ENCODE results near the gene RDH8. TPM values are rescaled to one million over a fixed set of nuclear protein-coding genes. Genes with fewer than 3 reads are reported as not detected.

RDH8 gene
- total RNA-seq, 4 donors from 2014 or later = not detected

DNA sequence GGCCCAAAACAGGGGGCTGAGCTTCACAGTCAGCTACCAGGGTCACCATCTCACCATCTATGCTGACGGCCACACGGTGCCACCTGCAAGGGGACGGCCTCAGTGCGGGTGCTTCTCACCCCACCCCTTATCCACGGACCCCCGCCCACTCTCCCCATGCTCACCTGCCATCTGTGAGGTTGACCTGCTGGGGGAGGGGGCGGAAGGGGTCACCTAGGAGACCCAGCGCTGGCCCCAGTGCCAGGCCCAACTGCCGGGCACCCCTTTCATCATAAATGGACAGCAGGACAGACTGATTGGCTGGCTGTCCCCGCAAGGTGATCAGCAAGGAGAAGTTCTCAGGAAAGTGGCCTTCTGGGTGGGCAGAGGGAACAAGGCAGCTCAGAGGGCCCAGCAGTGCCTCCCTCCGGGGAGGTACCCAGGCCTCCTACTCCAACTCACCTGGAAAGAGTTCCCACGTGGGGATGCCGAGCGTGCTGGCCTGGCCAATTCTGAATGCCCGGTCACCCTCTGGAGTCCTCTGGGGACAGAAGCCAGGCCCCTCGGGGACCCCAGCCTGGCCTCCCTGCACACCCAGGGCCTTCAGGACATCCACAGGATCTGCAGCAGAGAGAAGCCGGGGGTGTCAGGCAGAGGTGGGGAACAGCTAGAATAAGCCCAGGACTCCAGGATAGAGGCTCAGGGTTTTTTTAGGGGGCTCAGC, 7.5 kb upstream of the RDH8 start:
- H3K4me1 ChIP-seq = peaks cover 0 to 48% (median 2%) of the 10 kb centered on the region in 4 donors
- H3K4me3 ChIP-seq = peak overlapping the region in 1 of 4 donors; percentile 25
- no peaks in the 10 kb centered on the region for H3K36me3 ChIP-seq
- H3K9me3 ChIP-seq = no peaks in the 10 kb centered on the region
- peak overlapping the region; percentile 36 to 77 (median 62) for H3K27ac ChIP-seq
- H3K27me3 ChIP-seq = no peaks in the 10 kb centered on the region
- DNase-seq = no peak
- TF ChIP-seq, protein P1, sequence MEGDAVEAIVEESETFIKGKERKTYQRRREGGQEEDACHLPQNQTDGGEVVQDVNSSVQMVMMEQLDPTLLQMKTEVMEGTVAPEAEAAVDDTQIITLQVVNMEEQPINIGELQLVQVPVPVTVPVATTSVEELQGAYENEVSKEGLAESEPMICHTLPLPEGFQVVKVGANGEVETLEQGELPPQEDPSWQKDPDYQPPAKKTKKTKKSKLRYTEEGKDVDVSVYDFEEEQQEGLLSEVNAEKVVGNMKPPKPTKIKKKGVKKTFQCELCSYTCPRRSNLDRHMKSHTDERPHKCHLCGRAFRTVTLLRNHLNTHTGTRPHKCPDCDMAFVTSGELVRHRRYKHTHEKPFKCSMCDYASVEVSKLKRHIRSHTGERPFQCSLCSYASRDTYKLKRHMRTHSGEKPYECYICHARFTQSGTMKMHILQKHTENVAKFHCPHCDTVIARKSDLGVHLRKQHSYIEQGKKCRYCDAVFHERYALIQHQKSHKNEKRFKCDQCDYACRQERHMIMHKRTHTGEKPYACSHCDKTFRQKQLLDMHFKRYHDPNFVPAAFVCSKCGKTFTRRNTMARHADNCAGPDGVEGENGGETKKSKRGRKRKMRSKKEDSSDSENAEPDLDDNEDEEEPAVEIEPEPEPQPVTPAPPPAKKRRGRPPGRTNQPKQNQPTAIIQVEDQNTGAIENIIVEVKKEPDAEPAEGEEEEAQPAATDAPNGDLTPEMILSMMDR (IDR thresholded peaks at IDR 0.05) = no peak
- no peak for TF ChIP-seq POLR2A (IDR thresholded peaks at IDR 0.05)

DNA sequence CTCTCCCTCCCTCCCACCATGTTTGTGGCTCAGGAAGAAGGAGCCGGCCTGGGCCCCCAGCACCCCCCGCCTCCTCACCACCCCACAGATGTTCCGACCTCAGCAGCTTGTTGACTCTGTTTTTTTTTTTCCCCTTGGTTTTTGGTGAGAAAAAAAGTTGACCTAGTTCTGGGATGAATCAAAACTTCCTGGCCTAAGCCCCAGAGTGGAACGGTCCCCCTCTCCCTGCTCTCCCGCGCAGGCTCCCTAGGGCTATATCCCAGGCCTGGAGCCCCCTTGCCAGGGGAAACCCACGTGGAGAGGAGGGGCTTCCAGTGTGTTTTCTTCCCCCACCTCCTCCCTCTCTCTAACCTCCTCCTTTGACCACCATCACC, 7.0 kb upstream of the RDH8 start:
- no peaks in the 10 kb centered on the region for H3K27me3 ChIP-seq
- DNase-seq = no peak

DNA sequence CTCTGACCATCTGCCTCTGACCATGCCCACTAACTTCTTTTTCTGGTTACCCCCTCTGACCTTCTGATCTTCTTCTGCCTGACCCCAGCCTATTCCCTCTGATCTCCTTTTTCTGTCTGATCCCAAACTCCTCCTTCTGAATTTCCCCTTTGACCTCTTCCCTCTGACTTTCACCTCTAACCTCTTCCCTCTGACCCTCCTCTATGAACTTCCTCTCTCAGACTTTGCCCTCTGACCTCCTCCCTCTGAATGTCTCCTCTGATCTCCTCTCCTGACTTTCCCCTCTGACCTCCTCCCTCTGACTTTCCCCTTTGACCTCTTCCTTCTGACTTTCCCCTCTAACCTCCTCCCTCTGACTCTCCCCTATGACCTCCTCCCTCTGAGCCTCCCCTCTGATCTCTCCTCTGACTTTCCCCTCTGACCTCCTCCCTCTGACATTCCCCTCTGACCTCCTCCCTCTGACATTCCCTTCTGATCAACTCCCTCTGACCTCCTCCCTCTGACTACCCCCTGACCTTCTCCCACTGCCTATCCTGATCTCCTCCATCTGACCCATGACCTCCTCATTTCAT, 6.4 kb upstream of the RDH8 start:
- Histone ChIP-seq H3K4me3 (no peak overlapping the region), H3K9me3 (no peaks in the 10 kb centered on the region), H3K27ac (peak overlapping the region; percentile 48 to 77 (median 62)), H3K36me3 (no peaks in the 10 kb centered on the region), H3K4me1 (peaks cover 0 to 46% (median 2%) of the 10 kb centered on the region in 4 donors), H3K27me3 (no peaks in the 10 kb centered on the region)
- TF ChIP-seq, protein P1 (IDR thresholded peaks at IDR 0.05) = no peak
- TF ChIP-seq POLR2A (IDR thresholded peaks at IDR 0.05) = no peak
- DNase-seq = no peak

More for the DNA sequence above, 7.0 kb upstream of the RDH8 start:
- H3K4me3 ChIP-seq = peak overlapping the region in 1 of 4 donors; percentile 25
- TF ChIP-seq POLR2A (IDR thresholded peaks at IDR 0.05) = no peak
- TF ChIP-seq, protein P1 (IDR thresholded peaks at IDR 0.05) = no peak
- H3K36me3 ChIP-seq = no peaks in the 10 kb centered on the region
- no peaks in the 10 kb centered on the region for H3K9me3 ChIP-seq
- H3K27ac ChIP-seq = peak overlapping the region; percentile 48 to 77 (median 62)
- H3K4me1 ChIP-seq = peaks cover 0 to 48% (median 2%) of the 10 kb centered on the region in 4 donors

DNA sequence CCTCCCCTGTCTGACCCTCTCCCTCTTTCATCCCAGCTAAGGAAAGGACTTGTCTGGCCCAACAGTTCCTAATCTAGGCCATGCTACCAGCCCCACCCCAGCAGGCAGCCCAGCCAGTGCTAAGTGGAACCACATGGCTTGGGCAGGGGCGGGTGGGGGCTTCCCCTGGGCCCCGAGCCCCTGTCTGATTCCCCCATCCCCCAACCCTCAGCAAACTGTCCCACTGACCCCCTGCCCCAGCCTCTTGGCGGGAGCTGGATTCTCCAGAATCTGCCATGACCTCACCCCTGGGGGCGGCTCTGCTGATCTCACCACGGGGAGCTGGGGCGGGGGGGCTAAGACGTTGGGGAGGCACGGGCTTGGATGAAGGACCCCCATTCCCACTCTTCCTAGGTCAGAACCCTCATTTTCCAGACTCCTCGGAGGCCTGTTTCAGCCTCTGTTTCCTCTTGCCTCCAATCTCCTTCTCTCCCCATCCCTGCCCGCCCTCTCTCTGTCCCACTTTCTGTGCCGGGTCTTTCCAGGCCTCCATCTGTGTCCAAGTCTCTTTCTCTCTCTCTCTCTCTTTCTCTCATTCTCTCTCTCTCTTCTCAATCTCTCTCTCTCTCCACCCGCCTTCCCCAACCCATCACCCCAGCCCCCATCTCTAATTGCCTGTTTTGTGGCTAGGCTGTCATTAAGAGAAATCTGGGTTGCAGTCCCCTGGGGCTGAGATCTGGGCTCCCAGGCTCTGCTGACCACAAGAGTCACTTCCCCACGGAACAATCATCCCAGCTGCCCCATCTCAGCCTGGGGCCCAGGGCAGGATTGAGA, 5.7 kb upstream of the RDH8 start:
- H3K36me3 ChIP-seq = no peaks in the 10 kb centered on the region
- no peak for DNase-seq
- no peak for TF ChIP-seq POLR2A (IDR thresholded peaks at IDR 0.05)
- TF ChIP-seq, protein P1 (IDR thresholded peaks at IDR 0.05) = no peak
- H3K9me3 ChIP-seq = no peaks in the 10 kb centered on the region
- H3K4me1 ChIP-seq = peaks cover 0 to 40% (median 2%) of the 10 kb centered on the region in 4 donors
- no peak overlapping the region for H3K4me3 ChIP-seq
- no peaks in the 10 kb centered on the region for H3K27me3 ChIP-seq
- H3K27ac ChIP-seq = peak overlapping the region; percentile 48 to 77 (median 59)

DNA sequence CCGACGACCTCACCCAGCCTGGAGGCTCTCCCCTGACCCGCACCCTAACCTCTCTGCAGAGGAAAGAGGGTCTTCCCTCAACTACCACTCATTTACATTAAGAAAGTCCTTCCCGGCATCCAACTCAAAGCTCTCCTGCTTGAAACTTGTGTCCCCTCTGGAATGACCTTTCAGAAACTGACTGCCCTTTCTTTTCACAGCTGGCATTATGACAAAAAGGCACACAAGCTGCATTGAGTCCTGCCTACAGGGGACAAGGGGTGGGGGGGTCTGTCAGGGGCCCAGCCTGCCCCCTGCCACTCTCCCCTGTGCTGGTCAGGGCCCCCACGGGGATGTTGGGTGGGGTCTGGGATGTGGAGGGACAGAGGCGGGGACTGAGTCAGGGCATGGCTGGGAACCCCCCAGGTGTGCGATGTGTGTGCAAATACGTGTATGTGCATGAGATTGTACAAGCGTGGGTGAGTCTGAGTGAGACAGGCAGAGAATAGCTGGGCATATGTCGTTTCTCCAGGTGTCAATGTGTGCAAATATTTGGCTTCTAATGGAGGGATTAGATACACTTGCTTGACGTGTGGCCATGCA, 5.0 kb upstream of the RDH8 start:
- Histone ChIP-seq H3K9me3 (no peaks in the 10 kb centered on the region), H3K27me3 (no peaks in the 10 kb centered on the region), H3K27ac (peak overlapping the region; percentile 25 to 77 (median 57)), H3K4me3 (no peak overlapping the region), H3K36me3 (no peaks in the 10 kb centered on the region), H3K4me1 (peaks cover 0 to 40% (median 2%) of the 10 kb centered on the region in 4 donors)
- no peak for TF ChIP-seq POLR2A (IDR thresholded peaks at IDR 0.05)
- TF ChIP-seq, protein P1 (IDR thresholded peaks at IDR 0.05) = no peak
- DNase-seq = no peak
